ENCODE data around the gene MRPL11.

- TF ChIP-seq CTCF (IDR thresholded peaks at IDR 0.05; ENCODE audit: low read length) (no peak), EZH2phosphoT487 (IDR thresholded peaks at IDR 0.05; ENCODE audit: low read length) (no peak)
Observed at GRCh38 chr11:66470015-66470414, 31.4 kb upstream of the MRPL11 start.
